Lung (tissue), 12 donors: ENCODE measurements around the gene GSPT1. TPM values are rescaled to one million over a fixed set of nuclear protein-coding genes. Genes with fewer than 3 reads are reported as not detected.
"Not testable (repeated sequence)": the region's sequence is repeated elsewhere in the genome, so short reads cannot be mapped to it uniquely, and the experiment has no call there.

Experiments
- ATAC-seq: fragments of 200-7000 bp; cut with Tn5 transposase; one replicate; pipeline ENCODE4 v1.9.1; 2020; ENCODE audit warnings: moderate number of reproducible peaks; ENCODE audit not compliant: insufficient read depth, low FRiP score
- DNase-seq, 3 donors: peaks; one replicate each; pipeline ENCODE4 v3.0.0-alpha.2; 2013 to 2017
- H3K27ac ChIP-seq, 2 donors: one replicate each; pipeline ENCODE4 v1.5.1; 2013; ENCODE audit warnings: mild to moderate bottlenecking in 2 of 2, moderate library complexity in 2 of 2, control low read depth in 1 of 2, inconsistent platforms in 1 of 2, low read depth in 1 of 2, low read length in 1 of 2
- H3K27me3 ChIP-seq, 3 donors: one replicate each; pipeline ENCODE4 v1.5.1; 2013; ENCODE audit warnings: low read length in 2 of 3; ENCODE audit not compliant: control insufficient read depth in 3 of 3, insufficient read depth in 3 of 3
- H3K36me3 ChIP-seq, 4 donors: one replicate each; pipeline ENCODE4 v1.5.1; 2013; ENCODE audit warnings: low read length in 4 of 4, mild to moderate bottlenecking in 1 of 4, moderate library complexity in 1 of 4; ENCODE audit not compliant: control insufficient read depth in 4 of 4, insufficient read depth in 4 of 4
- H3K4me1 ChIP-seq, 5 donors: one replicate each; pipeline ENCODE4 v1.5.1; 2013; ENCODE audit warnings: low read length in 5 of 5, mild to moderate bottlenecking in 2 of 5, moderate library complexity in 1 of 5; ENCODE audit not compliant: control insufficient read depth in 5 of 5, insufficient read depth in 5 of 5
- H3K4me3 ChIP-seq: one replicate; pipeline ENCODE4 v1.5.1; 2013; ENCODE audit warnings: mild to moderate bottlenecking, control low read depth, moderate library complexity
- H3K9ac ChIP-seq, 2 donors: one replicate each; pipeline ENCODE4 v1.5.1; 2013; ENCODE audit warnings: low read length in 2 of 2, control low read depth in 1 of 2; ENCODE audit not compliant: insufficient read depth in 1 of 2
- H3K9me3 ChIP-seq, 4 donors: one replicate each; pipeline ENCODE4 v1.5.1; 2013; ENCODE audit warnings: low read length in 3 of 4, mild to moderate bottlenecking in 1 of 4, moderate library complexity in 1 of 4; ENCODE audit not compliant: control insufficient read depth in 4 of 4, insufficient read depth in 3 of 4
- WGBS, 2 donors: extraction: QIAGEN DNeasy Blood & Tissue Kit; methylation state at CpG; one replicate each; pipeline ENCODE4 v1.1.7; 2013; 5-methylcytosine and 5-hydroxymethylcytosine counted together
- polyA plus RNA-seq, 2 donors: library from polyadenylated mRNA; stranded (reverse); fragments of 200-250 nt; gene quantifications; one replicate each; pipeline ENCODE4 v1.2.1, GENCODE V29; 2013
- total RNA-seq, 2 donors: library from RNA; depleted of rRNA in 1 of 2; stranded (reverse); fragments of >200 nt in 1 of 2; gene quantifications; one replicate each; pipeline ENCODE4 v1.2.1, GENCODE V29; 2014 to 2021
- TF ChIP-seq, protein P1 (sequence below): IDR thresholded peaks from 2 replicates; pipeline ENCODE4 v1.5.1; 2012; ENCODE audit warnings: mild to moderate bottlenecking; ENCODE audit errors: control extremely low read depth, extremely low read depth
- donor health status: control.
- donor health status: control.
- donor health status: Bipolar disorder and iron deficiency.
- donor health status: healthy.
- donor health status: DM: yes; HTN: yes; CAD: no.

Gene GSPT1
- total and polyA plus RNA-seq, 4 donors: 27.2 to 116 (median 83.6) TPM

DNA sequence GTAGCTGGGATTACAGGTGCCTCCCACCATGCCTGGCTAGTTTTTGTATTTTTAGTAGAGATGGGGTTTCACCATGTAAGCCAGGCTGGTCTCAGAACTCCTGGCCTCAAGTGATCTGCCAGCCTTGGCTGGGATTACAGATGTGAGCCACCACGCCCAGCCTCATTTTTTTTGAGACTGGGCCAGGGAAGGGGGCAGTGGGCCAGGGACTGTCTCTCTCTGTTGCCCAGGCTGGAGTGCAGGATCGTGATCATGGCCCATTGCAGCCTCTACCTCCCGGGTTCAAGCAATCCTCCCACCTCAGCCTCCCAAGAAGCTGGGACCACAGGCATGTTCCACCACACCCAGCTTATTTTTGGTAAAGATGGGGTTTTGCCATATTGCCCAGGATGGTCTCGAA lies 80.4 kb downstream of the GSPT1 start:
- ATAC-seq: no peak
- TF ChIP-seq, protein P1, sequence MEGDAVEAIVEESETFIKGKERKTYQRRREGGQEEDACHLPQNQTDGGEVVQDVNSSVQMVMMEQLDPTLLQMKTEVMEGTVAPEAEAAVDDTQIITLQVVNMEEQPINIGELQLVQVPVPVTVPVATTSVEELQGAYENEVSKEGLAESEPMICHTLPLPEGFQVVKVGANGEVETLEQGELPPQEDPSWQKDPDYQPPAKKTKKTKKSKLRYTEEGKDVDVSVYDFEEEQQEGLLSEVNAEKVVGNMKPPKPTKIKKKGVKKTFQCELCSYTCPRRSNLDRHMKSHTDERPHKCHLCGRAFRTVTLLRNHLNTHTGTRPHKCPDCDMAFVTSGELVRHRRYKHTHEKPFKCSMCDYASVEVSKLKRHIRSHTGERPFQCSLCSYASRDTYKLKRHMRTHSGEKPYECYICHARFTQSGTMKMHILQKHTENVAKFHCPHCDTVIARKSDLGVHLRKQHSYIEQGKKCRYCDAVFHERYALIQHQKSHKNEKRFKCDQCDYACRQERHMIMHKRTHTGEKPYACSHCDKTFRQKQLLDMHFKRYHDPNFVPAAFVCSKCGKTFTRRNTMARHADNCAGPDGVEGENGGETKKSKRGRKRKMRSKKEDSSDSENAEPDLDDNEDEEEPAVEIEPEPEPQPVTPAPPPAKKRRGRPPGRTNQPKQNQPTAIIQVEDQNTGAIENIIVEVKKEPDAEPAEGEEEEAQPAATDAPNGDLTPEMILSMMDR: no peak
- H3K4me3 ChIP-seq: no peak overlapping the region
- H3K9ac ChIP-seq: no peak overlapping the region
- no peaks in the 10 kb centered on the region for H3K27me3 ChIP-seq
- H3K36me3 ChIP-seq: peaks cover 21 to 30% (median 24%) of the 10 kb centered on the region in 4 donors
- H3K27ac ChIP-seq: no peak overlapping the region
- peaks cover 0 to 4% (median 0%) of the 10 kb centered on the region in 5 donors for H3K4me1 ChIP-seq
- no peak for DNase-seq
- no peaks in the 10 kb centered on the region for H3K9me3 ChIP-seq
- WGBS, 2 donors: 78 to 90% methylated on average over 4 of the region's 4 CpGs

DNA sequence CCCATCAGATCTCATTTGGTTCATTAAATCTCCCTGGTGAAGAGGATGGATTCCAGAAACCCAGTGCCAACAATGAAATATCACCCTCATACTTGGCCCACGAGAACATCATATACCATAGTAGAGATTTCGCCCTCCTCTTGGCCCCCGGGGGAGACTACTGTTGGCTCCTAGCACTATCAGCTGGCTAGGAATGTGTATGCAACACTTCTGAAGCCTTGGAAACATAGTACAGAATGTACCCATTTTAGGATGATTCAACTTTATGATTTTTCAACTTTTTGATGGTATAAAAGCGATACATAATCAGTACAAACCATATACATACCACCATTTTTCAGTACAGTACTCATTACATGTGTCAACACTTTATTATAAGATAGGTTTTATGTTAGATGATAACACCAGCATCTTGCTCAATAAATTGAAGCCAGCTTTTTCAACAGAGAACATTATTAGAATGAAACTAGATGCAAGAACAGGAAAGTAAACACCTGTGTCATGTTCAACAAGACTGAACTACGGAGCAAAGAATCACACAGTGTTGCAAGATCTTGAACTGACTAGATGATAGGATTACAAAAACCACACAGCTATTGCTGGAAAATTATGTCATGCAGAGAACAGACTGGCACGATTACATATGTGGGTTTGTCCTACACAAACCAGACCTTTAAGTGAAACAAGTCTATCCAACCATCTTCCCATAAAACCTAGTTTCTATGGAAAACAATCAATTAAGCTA lies 81.6 kb downstream of the GSPT1 start:
- Histone ChIP-seq H3K4me1 (peaks cover 0 to 4% (median 0%) of the 10 kb centered on the region in 5 donors), H3K9me3 (no peaks in the 10 kb centered on the region), H3K36me3 (peaks cover 13 to 20% (median 17%) of the 10 kb centered on the region in 4 donors), H3K9ac (no peak overlapping the region), H3K27me3 (no peaks in the 10 kb centered on the region), H3K27ac (no peak overlapping the region), H3K4me3 (no peak overlapping the region)
- TF ChIP-seq, protein P1: no peak
- WGBS, 2 donors: 66 to 68% methylated on average over 6 of the region's 6 CpGs
- ATAC-seq (no peak), DNase-seq (no peak)

DNA sequence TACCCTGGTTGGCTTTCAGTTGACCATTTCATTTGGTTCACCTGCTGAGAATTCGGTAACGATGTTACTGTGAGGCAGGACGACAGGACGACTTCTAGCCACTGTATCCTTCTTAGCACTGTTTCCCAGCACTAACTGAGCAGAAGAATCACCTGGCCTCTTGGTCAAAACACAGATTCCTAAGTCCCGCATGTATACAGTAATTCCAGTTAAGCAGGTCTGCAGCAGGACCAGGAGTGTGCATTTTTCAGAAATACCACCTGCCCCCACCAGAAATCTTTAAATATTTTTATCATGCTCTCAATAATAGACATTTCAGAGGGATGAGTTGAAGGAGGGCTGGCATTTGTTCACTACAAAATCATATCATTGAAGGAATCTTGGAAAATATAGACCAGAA lies 87.1 kb downstream of the GSPT1 start:
- H3K9me3 ChIP-seq: no peaks in the 10 kb centered on the region

DNA sequence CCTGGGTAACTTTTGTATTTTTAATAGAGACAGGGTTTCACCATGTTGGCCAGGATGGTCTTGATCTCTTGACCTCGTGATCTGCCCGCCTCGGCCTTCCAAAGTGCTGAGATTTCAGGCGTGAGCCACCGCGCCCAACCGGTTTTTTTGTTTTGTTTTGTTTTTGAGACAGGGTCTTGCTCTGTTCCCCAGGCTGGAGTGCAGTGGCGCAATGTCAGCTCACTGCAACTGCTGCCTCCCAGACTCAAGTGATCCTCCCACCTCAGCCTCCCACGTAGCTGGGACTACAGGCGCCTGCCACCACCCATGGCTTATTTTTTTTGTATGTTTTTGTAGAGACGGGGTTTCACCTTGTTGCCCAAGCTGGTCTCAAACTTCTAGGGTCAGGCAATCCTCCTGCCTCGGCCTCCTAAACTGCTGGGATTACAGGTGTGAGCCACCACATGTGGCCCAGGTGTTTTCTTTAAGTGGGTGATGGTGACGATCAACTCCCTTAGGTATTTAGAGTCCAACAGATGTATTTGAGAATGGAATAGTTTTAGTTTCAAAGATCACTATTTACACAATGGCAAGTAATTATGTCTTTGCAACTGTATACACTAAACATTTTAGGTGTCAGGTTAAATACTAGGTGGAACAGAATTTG lies 90.1 kb downstream of the GSPT1 start:
- not testable (repeated sequence) for H3K27ac ChIP-seq, H3K9me3 ChIP-seq, DNase-seq, H3K36me3 ChIP-seq, H3K4me1 ChIP-seq, H3K4me3 ChIP-seq, ATAC-seq, H3K9ac ChIP-seq, H3K27me3 ChIP-seq
- 86 to 91% methylated on average over 13 of the region's 13 CpGs for WGBS, 2 donors

More for the DNA sequence above, 87.1 kb downstream of the GSPT1 start:
- Histone ChIP-seq H3K4me1 (peaks cover 0 to 2% (median 0%) of the 10 kb centered on the region in 5 donors), H3K27ac (no peak overlapping the region), H3K36me3 (no peaks in the 10 kb centered on the region), H3K9ac (no peak overlapping the region), H3K27me3 (no peaks in the 10 kb centered on the region), H3K4me3 (no peak overlapping the region)
- TF ChIP-seq, protein P1: no peak
- ATAC-seq (no peak), DNase-seq (peak in 1 of 3 donors; percentile 26)
- 78 to 81% methylated on average over 5 of the region's 5 CpGs for WGBS, 2 donors
